ENCODE data around the gene LMBR1L.

- TF ChIP-seq EP300 (IDR thresholded peaks at IDR 0.05) = no peak
- TF ChIP-seq, protein P1, sequence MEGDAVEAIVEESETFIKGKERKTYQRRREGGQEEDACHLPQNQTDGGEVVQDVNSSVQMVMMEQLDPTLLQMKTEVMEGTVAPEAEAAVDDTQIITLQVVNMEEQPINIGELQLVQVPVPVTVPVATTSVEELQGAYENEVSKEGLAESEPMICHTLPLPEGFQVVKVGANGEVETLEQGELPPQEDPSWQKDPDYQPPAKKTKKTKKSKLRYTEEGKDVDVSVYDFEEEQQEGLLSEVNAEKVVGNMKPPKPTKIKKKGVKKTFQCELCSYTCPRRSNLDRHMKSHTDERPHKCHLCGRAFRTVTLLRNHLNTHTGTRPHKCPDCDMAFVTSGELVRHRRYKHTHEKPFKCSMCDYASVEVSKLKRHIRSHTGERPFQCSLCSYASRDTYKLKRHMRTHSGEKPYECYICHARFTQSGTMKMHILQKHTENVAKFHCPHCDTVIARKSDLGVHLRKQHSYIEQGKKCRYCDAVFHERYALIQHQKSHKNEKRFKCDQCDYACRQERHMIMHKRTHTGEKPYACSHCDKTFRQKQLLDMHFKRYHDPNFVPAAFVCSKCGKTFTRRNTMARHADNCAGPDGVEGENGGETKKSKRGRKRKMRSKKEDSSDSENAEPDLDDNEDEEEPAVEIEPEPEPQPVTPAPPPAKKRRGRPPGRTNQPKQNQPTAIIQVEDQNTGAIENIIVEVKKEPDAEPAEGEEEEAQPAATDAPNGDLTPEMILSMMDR (IDR thresholded peaks at IDR 0.05) = no peak
These were observed 52.1 kb downstream of the LMBR1L start for GRCh38 chr12:49058366-49059044.

Data from upper lobe of left lung (tissue), 4 donors.